WTC11 (cell line): ENCODE results near the gene ZNF451. TPM values are rescaled to one million over a fixed set of nuclear protein-coding genes. Genes with fewer than 3 reads are reported as not detected.

Experiments used
- ATAC-seq: fragments of 200-7000 bp; cut with Tn5 transposase; 2 replicates; pipeline ENCODE4 v1.10.0; 2021; ENCODE audit warnings: mild to moderate bottlenecking, moderate library complexity
- CTCF ChIA-PET: fragments of 300-600 bp; sonication (Branson Sonifier 250); formaldehyde crosslinking; loops from one replicate; lab custom pipeline; 2021; ENCODE audit warnings: antibody characterized with exemption; lab: Charles Lee
- POLR2A ChIA-PET: fragments of 350-600 bp; sonication (Branson Sonifier 250); formaldehyde crosslinking; loops from one replicate; lab custom pipeline; 2021; ENCODE audit warnings: antibody characterized with exemption; lab: Charles Lee
- DNase-seq: peaks from one replicate; pipeline ENCODE4 v3.0.0; 2021; ENCODE audit warnings: low spot score
- H3K27ac Mint-ChIP-seq: 2 replicates; pipeline ENCODE4 v1.8.0; 2021; ENCODE audit warnings: mixed read lengths
- H3K27me3 Mint-ChIP-seq: 2 replicates; pipeline ENCODE4 v1.8.0; 2021; ENCODE audit warnings: low read depth, mild to moderate bottlenecking, moderate library complexity, mixed read lengths
- H3K36me3 Mint-ChIP-seq: 2 replicates; pipeline ENCODE4 v1.8.0; 2021; ENCODE audit warnings: mixed read lengths
- H3K4me1 Mint-ChIP-seq: 2 replicates; pipeline ENCODE4 v1.8.0; 2022; ENCODE audit warnings: mixed read lengths
- H3K4me3 Mint-ChIP-seq: 2 replicates; pipeline ENCODE4 v1.8.0; 2021; ENCODE audit warnings: mild to moderate bottlenecking, moderate library complexity, mixed read lengths
- H3K9me3 Mint-ChIP-seq: 2 replicates; pipeline ENCODE4 v1.8.0; 2021; ENCODE audit warnings: mixed read lengths
- ELF4 ChIP-seq: sonication (generic); formaldehyde crosslinking; IDR thresholded peaks from 2 replicates; pipeline ENCODE4 v1.8.1; 2022; ENCODE audit warnings: low read depth, mild to moderate bottlenecking, moderate library complexity, missing genetic modification reagents
- FOXK1 ChIP-seq: sonication (generic); formaldehyde crosslinking; IDR thresholded peaks from 2 replicates; pipeline ENCODE4 v1.8.0; 2022; ENCODE audit warnings: mild to moderate bottlenecking, moderate library complexity, missing genetic modification reagents
- FOXP1 ChIP-seq: sonication (generic); formaldehyde crosslinking; IDR thresholded peaks from 2 replicates; pipeline ENCODE4 v1.8.0; 2022; ENCODE audit warnings: missing genetic modification reagents, mild to moderate bottlenecking, moderate library complexity, borderline replicate concordance
- IRF2 ChIP-seq: sonication (generic); formaldehyde crosslinking; IDR thresholded peaks from 2 replicates; pipeline ENCODE4 v1.8.0; 2022; ENCODE audit warnings: low read depth, missing genetic modification reagents, borderline replicate concordance
- JUN ChIP-seq: sonication (generic); formaldehyde crosslinking; IDR thresholded peaks from 2 replicates; pipeline ENCODE4 v1.8.0; 2023; ENCODE audit warnings: mild to moderate bottlenecking, missing genetic modification reagents
- NR1H2 ChIP-seq: sonication (generic); formaldehyde crosslinking; IDR thresholded peaks from 2 replicates; pipeline ENCODE4 v1.9.0; 2021; ENCODE audit warnings: mild to moderate bottlenecking, moderate library complexity, missing genetic modification reagents
- ZNF263 ChIP-seq: sonication (generic); formaldehyde crosslinking; IDR thresholded peaks from 2 replicates; pipeline ENCODE4 v1.8.1; 2022; ENCODE audit warnings: low read depth, mild to moderate bottlenecking, moderate library complexity, missing genetic modification reagents
- ZNF416 ChIP-seq: fragments of 250-450 bp; sonication (Bioruptor Pico); IDR thresholded peaks from 2 replicates; pipeline ENCODE4 v1.9.0; 2021; ENCODE audit warnings: mild to moderate bottlenecking, inconsistent platforms
- ZNF671 ChIP-seq: fragments of 250-450 bp; sonication (Bioruptor Pico); IDR thresholded peaks from 2 replicates; pipeline ENCODE4 v1.8.0; 2021; ENCODE audit warnings: mild to moderate bottlenecking
- total RNA-seq: library from RNA; stranded (reverse); gene quantifications from 3 replicates; pipeline ENCODE4 v1.2.3, GENCODE V29; 2021
- TF ChIP-seq, protein P1 (sequence below): fragments of 250-450 bp; sonication (Bioruptor Pico); IDR thresholded peaks from 2 replicates; pipeline ENCODE4 v1.8.0; 2021; ENCODE audit warnings: mild to moderate bottlenecking
- TF ChIP-seq, protein P2 (sequence below): sonication (generic); formaldehyde crosslinking; IDR thresholded peaks from 2 replicates; pipeline ENCODE4 v1.8.1; 2022; ENCODE audit warnings: mild to moderate bottlenecking, moderate library complexity, missing genetic modification reagents
- TF ChIP-seq, protein P3 (sequence below): sonication (generic); formaldehyde crosslinking; IDR thresholded peaks from 2 replicates; pipeline ENCODE4 v1.8.1; 2023; ENCODE audit warnings: mild to moderate bottlenecking, missing genetic modification reagents
- TF ChIP-seq, protein P4 (sequence below): sonication (generic); formaldehyde crosslinking; IDR thresholded peaks from 2 replicates; pipeline ENCODE4 v1.8.1; 2023; ENCODE audit warnings: mild to moderate bottlenecking, missing genetic modification reagents, borderline replicate concordance
- TF ChIP-seq, protein P5 (sequence below): sonication (generic); formaldehyde crosslinking; IDR thresholded peaks from 2 replicates; pipeline ENCODE4 v1.8.1; 2022; ENCODE audit warnings: missing genetic modification reagents, borderline replicate concordance

ZNF451 gene
- total RNA-seq, 1 experiment from 2014 or later, result 55.4 TPM

DNA sequence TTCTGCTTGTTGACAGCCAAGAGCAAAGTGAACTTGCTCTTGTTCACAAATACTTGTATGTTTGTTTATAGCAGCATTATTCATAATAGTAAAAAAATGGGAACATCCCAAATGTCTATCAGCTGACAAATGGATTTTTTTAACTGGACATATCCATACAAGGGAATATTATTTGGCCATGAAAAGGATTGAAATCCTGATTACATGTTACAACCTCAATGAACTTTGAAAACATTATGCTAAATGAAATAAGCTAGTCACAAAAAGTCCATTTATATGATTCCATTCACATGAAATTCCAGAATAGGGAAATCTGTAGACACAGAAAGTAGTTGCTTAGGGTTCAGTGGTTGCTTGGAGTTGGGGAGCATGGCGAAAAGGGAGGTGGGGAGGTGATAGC lies 53.7 kb downstream of the ZNF451 start (continued):
- no peak for TF ChIP-seq ZNF671 (CRISPR knock-in tag)
- TF ChIP-seq, protein P1, sequence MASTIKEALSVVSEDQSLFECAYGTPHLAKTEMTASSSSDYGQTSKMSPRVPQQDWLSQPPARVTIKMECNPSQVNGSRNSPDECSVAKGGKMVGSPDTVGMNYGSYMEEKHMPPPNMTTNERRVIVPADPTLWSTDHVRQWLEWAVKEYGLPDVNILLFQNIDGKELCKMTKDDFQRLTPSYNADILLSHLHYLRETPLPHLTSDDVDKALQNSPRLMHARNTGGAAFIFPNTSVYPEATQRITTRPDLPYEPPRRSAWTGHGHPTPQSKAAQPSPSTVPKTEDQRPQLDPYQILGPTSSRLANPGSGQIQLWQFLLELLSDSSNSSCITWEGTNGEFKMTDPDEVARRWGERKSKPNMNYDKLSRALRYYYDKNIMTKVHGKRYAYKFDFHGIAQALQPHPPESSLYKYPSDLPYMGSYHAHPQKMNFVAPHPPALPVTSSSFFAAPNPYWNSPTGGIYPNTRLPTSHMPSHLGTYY (CRISPR knock-in tag), result no peak

DNA sequence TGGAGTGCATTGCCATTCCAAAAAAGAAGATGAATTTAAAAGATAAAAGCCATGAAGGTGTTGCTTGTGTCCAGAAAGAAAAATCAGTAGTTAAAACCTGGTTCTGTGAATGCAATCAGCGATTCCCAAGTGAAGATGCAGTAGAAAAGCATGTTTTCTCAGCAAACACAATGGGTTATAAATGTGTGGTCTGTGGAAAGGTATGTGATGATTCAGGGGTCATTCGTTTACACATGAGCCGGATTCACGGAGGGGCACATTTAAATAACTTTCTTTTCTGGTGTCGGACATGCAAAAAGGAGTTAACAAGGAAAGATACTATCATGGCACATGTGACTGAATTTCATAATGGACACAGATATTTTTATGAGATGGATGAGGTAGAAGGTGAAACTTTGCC lies 57.4 kb downstream of the ZNF451 start:
- ATAC-seq, result no peak
- Mint-ChIP-seq H3K4me1 (no peaks in the 10 kb centered on the region), H3K36me3 (peaks cover 46% of the 10 kb centered on the region), H3K4me3 (no peak overlapping the region), H3K27me3 (no peaks in the 10 kb centered on the region), H3K9me3 (no peaks in the 10 kb centered on the region), H3K27ac (no peak overlapping the region)
- POLR2A ChIA-PET, result no interaction called here
- TF ChIP-seq, protein P2, sequence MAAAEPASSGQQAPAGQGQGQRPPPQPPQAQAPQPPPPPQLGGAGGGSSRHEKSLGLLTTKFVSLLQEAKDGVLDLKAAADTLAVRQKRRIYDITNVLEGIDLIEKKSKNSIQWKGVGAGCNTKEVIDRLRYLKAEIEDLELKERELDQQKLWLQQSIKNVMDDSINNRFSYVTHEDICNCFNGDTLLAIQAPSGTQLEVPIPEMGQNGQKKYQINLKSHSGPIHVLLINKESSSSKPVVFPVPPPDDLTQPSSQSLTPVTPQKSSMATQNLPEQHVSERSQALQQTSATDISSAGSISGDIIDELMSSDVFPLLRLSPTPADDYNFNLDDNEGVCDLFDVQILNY (CRISPR knock-in tag), result no peak
- TF ChIP-seq ELF4 (no peak), ZNF416 (CRISPR knock-in tag) (no peak), IRF2 (CRISPR knock-in tag) (no peak), JUN (no peak), NR1H2 (CRISPR knock-in tag) (no peak), ZNF263 (CRISPR knock-in tag) (no peak), FOXP1 (no peak), FOXK1 (no peak)
- TF ChIP-seq, protein P3, sequence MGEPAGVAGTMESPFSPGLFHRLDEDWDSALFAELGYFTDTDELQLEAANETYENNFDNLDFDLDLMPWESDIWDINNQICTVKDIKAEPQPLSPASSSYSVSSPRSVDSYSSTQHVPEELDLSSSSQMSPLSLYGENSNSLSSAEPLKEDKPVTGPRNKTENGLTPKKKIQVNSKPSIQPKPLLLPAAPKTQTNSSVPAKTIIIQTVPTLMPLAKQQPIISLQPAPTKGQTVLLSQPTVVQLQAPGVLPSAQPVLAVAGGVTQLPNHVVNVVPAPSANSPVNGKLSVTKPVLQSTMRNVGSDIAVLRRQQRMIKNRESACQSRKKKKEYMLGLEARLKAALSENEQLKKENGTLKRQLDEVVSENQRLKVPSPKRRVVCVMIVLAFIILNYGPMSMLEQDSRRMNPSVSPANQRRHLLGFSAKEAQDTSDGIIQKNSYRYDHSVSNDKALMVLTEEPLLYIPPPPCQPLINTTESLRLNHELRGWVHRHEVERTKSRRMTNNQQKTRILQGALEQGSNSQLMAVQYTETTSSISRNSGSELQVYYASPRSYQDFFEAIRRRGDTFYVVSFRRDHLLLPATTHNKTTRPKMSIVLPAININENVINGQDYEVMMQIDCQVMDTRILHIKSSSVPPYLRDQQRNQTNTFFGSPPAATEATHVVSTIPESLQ (CRISPR knock-in tag), result no peak
- TF ChIP-seq, protein P4, sequence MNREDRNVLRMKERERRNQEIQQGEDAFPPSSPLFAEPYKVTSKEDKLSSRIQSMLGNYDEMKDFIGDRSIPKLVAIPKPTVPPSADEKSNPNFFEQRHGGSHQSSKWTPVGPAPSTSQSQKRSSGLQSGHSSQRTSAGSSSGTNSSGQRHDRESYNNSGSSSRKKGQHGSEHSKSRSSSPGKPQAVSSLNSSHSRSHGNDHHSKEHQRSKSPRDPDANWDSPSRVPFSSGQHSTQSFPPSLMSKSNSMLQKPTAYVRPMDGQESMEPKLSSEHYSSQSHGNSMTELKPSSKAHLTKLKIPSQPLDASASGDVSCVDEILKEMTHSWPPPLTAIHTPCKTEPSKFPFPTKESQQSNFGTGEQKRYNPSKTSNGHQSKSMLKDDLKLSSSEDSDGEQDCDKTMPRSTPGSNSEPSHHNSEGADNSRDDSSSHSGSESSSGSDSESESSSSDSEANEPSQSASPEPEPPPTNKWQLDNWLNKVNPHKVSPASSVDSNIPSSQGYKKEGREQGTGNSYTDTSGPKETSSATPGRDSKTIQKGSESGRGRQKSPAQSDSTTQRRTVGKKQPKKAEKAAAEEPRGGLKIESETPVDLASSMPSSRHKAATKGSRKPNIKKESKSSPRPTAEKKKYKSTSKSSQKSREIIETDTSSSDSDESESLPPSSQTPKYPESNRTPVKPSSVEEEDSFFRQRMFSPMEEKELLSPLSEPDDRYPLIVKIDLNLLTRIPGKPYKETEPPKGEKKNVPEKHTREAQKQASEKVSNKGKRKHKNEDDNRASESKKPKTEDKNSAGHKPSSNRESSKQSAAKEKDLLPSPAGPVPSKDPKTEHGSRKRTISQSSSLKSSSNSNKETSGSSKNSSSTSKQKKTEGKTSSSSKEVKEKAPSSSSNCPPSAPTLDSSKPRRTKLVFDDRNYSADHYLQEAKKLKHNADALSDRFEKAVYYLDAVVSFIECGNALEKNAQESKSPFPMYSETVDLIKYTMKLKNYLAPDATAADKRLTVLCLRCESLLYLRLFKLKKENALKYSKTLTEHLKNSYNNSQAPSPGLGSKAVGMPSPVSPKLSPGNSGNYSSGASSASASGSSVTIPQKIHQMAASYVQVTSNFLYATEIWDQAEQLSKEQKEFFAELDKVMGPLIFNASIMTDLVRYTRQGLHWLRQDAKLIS (CRISPR knock-in tag), result no peak
- TF ChIP-seq, protein P5, sequence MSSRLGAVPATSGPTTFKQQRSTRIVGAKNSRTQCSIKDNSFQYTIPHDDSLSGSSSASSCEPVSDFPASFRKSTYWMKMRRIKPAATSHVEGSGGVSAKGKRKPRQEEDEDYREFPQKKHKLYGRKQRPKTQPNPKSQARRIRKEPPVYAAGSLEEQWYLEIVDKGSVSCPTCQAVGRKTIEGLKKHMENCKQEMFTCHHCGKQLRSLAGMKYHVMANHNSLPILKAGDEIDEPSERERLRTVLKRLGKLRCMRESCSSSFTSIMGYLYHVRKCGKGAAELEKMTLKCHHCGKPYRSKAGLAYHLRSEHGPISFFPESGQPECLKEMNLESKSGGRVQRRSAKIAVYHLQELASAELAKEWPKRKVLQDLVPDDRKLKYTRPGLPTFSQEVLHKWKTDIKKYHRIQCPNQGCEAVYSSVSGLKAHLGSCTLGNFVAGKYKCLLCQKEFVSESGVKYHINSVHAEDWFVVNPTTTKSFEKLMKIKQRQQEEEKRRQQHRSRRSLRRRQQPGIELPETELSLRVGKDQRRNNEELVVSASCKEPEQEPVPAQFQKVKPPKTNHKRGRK, result no peak
- TF ChIP-seq, all 79 proteins: peak for 0
- CTCF ChIA-PET, result no interaction called here
- DNase-seq, result no peak
